Subcutaneous adipose tissue (tissue), 4 donors: ENCODE results near the gene GOLGA7B. TPM values are rescaled to one million over a fixed set of nuclear protein-coding genes. Genes with fewer than 3 reads are reported as not detected.

Source experiments
- total RNA-seq, 4 donors: library from RNA; depleted of rRNA; stranded (reverse); fragments of >200 nt; gene quantifications; one replicate each; pipeline ENCODE4 v1.1.0, GENCODE V29; 2016
- TF ChIP-seq, protein P1 (sequence below): fragments of 450-650 bp; IDR thresholded peaks from one replicate; pipeline ENCODE4 v1.5.1; 2016; ENCODE audit warnings: low read depth, mild to moderate bottlenecking, control low read depth, antibody characterized with exemption, moderate library complexity

Gene GOLGA7B
- total RNA-seq, 4 donors from 2014 or later = 2.6 to 3.2 (median 3.2) TPM; not detected in 1

GRCh38 chr10:97898429-97898828, 48.8 kb downstream of the GOLGA7B start:
- TF ChIP-seq, protein P1, sequence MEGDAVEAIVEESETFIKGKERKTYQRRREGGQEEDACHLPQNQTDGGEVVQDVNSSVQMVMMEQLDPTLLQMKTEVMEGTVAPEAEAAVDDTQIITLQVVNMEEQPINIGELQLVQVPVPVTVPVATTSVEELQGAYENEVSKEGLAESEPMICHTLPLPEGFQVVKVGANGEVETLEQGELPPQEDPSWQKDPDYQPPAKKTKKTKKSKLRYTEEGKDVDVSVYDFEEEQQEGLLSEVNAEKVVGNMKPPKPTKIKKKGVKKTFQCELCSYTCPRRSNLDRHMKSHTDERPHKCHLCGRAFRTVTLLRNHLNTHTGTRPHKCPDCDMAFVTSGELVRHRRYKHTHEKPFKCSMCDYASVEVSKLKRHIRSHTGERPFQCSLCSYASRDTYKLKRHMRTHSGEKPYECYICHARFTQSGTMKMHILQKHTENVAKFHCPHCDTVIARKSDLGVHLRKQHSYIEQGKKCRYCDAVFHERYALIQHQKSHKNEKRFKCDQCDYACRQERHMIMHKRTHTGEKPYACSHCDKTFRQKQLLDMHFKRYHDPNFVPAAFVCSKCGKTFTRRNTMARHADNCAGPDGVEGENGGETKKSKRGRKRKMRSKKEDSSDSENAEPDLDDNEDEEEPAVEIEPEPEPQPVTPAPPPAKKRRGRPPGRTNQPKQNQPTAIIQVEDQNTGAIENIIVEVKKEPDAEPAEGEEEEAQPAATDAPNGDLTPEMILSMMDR = no peak

DNA sequence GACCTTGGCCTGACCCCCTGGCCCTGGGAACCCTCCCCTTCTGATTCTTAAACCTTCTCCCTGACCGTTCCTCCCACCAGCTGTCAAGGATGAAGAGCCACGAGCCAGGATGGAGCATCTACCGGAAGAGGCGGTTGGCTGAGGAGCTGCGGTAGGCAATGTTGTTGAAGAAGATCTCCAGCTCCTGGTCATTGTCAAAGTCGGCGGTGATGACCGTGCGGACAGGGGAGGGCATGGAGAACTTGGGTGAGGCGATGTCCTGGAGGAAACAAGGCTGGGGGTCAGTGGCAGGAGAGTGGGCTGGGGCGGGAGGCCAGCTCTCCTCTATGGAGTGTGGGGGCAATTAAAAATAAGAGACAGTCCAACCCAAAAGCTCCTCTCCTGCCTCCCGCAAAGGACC, 51.7 kb downstream of the GOLGA7B start:
- TF ChIP-seq, protein P1 = no peak

GRCh38 chr10:97903128-97904017, 53.7 kb downstream of the GOLGA7B start:
- TF ChIP-seq, protein P1 = no peak

- TF ChIP-seq, protein P1 = no peak
Measured at GRCh38 chr10:97904018-97904381, 54.4 kb downstream of the GOLGA7B start.

DNA sequence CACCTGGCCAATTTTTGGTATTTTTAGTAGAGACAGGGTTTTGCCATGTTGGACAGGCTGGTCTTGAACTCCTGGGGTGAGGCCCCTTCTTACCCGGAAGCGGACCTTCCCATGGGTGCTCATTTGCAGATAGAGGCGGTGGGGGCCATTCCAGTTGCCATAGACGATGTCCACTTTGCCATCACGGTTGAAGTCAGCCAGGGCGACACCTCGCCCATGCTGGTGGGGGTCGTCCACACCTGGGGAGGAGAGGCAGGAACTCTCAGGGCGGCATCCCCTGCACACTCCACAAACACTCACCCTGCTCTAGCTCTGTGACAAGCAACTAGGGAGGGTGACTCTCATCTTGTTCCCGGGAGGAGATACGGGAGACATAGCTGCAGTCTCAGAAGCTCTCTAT, 54.9 kb downstream of the GOLGA7B start:
- TF ChIP-seq, protein P1 = no peak

GRCh38 chr10:97905276-97905675, 55.6 kb downstream of the GOLGA7B start:
- TF ChIP-seq, protein P1 = no peak

DNA sequence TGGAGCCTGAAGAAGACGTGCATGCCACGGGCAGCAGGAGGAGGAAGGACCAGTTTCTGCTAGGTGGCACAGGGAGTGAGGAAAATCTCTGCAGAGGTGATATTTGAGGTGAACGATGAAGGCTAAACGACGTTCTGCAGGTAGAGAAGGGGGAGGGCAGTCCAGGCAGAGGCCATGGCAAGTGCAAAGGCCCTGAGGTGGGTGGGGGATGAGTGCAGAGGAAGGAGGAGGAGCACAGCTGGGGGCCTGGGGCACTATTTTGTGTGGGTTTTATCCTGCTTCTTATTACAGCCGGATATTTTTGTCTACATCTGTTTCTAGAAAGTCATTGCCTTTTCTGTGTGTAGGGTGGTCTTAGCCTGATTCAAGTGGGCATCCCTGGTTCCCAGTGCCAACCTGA, 57.6 kb downstream of the GOLGA7B start:
- TF ChIP-seq, protein P1 = no peak
